ENCODE results near the gene ANKRD13B. TPM values are rescaled to one million over a fixed set of nuclear protein-coding genes. Genes with fewer than 3 reads are reported as not detected.

Gene ANKRD13B
- total RNA-seq, 1 donor from 2014 or later: 24.5 TPM

GRCh38 chr17:29582772-29583171, 10.2 kb upstream of the ANKRD13B start:
- no peak for TF ChIP-seq CTCF (IDR thresholded peaks at IDR 0.05)
- Mint-ChIP-seq H3K4me3 (ENCODE audit: unreplicated experiment) (no peak overlapping the region), H3K27me3 (ENCODE audit: low read depth) (no peaks in the 10 kb centered on the region), H3K27ac (ENCODE audit: unreplicated experiment) (no peak overlapping the region), H3K36me3 (ENCODE audit: low read depth) (peaks cover 13% of the 10 kb centered on the region), H3K4me1 (ENCODE audit: low read depth) (peaks cover 37% of the 10 kb centered on the region), H3K9me3 (ENCODE audit: low read depth) (no peaks in the 10 kb centered on the region)
- DNase-seq (ENCODE audit: low spot score): no peak

GRCh38 chr17:29583324-29584248, 9.3 kb upstream of the ANKRD13B start:
- H3K27ac Mint-ChIP-seq (ENCODE audit: unreplicated experiment): no peak overlapping the region
- H3K9me3 Mint-ChIP-seq (ENCODE audit: low read depth): no peaks in the 10 kb centered on the region
- no peaks in the 10 kb centered on the region for H3K27me3 Mint-ChIP-seq (ENCODE audit: low read depth)
- H3K4me1 Mint-ChIP-seq (ENCODE audit: low read depth): peaks cover 43% of the 10 kb centered on the region
- peaks cover 8% of the 10 kb centered on the region for H3K36me3 Mint-ChIP-seq (ENCODE audit: low read depth)
- DNase-seq (ENCODE audit: low spot score): no peak
- peak overlapping the region; percentile 35 for H3K4me3 Mint-ChIP-seq (ENCODE audit: unreplicated experiment)
- TF ChIP-seq CTCF (IDR thresholded peaks at IDR 0.05): no peak

- H3K4me3 Mint-ChIP-seq (ENCODE audit: unreplicated experiment): peak overlapping the region; percentile 35
- no peaks in the 10 kb centered on the region for H3K9me3 Mint-ChIP-seq (ENCODE audit: low read depth)
- no peaks in the 10 kb centered on the region for H3K27me3 Mint-ChIP-seq (ENCODE audit: low read depth)
- peaks cover 6% of the 10 kb centered on the region for H3K36me3 Mint-ChIP-seq (ENCODE audit: low read depth)
- no peak for DNase-seq (ENCODE audit: low spot score)
- peaks cover 43% of the 10 kb centered on the region for H3K4me1 Mint-ChIP-seq (ENCODE audit: low read depth)
- H3K27ac Mint-ChIP-seq (ENCODE audit: unreplicated experiment): peak overlapping the region; percentile 84
- no peak for TF ChIP-seq CTCF (IDR thresholded peaks at IDR 0.05)
Measured at GRCh38 chr17:29584452-29585079, 8.4 kb upstream of the ANKRD13B start.

GRCh38 chr17:29585080-29585751, 7.7 kb upstream of the ANKRD13B start:
- Mint-ChIP-seq H3K4me3 (ENCODE audit: unreplicated experiment) (no peak overlapping the region), H3K27me3 (ENCODE audit: low read depth) (no peaks in the 10 kb centered on the region), H3K9me3 (ENCODE audit: low read depth) (no peaks in the 10 kb centered on the region), H3K27ac (ENCODE audit: unreplicated experiment) (peak overlapping the region; percentile 84), H3K36me3 (ENCODE audit: low read depth) (peaks cover 6% of the 10 kb centered on the region), H3K4me1 (ENCODE audit: low read depth) (peaks cover 48% of the 10 kb centered on the region)
- DNase-seq (ENCODE audit: low spot score): no peak
- peak; percentile 61 for TF ChIP-seq CTCF (IDR thresholded peaks at IDR 0.05)
